ENCODE measurements around the gene STK40.

STK40 gene

GRCh38 chr1:36385410-36386264, at the start of gene STK40:
TSS of gene STK40 (minus strand) at chr1:36385924. CDS start at chr1:36361332, 24,592 bp downstream.
- DNase-seq (ENCODE audit: low read depth): peak; percentile 100
- TF ChIP-seq, protein P1, sequence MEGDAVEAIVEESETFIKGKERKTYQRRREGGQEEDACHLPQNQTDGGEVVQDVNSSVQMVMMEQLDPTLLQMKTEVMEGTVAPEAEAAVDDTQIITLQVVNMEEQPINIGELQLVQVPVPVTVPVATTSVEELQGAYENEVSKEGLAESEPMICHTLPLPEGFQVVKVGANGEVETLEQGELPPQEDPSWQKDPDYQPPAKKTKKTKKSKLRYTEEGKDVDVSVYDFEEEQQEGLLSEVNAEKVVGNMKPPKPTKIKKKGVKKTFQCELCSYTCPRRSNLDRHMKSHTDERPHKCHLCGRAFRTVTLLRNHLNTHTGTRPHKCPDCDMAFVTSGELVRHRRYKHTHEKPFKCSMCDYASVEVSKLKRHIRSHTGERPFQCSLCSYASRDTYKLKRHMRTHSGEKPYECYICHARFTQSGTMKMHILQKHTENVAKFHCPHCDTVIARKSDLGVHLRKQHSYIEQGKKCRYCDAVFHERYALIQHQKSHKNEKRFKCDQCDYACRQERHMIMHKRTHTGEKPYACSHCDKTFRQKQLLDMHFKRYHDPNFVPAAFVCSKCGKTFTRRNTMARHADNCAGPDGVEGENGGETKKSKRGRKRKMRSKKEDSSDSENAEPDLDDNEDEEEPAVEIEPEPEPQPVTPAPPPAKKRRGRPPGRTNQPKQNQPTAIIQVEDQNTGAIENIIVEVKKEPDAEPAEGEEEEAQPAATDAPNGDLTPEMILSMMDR (conservative IDR thresholded peaks at IDR 0.05; ENCODE audit: low read length): no peak
- H3K4me3 ChIP-seq (ENCODE audit: low read length): peak within 1 kb of the TSS; percentile 75

DNA sequence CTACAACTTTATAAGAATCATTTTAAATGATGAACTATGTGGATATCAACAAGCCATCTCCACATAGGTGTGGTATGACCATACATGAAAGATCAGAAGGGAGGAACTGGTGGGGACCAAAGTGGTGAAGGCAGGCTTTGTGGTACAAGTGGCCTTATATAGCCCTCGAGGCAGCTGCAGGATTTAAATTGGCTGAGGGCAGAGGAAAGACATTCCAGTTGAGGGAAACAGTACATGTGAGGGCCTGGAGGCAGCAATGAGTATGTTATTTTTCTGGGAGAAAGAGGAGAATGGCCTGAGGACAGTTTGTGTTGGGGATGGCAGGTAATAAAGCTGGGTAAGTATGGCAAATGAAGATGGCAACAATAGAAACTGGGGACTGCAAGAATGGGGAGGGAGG, 47.4 kb upstream of the STK40 start:
- TF ChIP-seq, protein P1 (conservative IDR thresholded peaks at IDR 0.05; ENCODE audit: low read length): no peak

DNA sequence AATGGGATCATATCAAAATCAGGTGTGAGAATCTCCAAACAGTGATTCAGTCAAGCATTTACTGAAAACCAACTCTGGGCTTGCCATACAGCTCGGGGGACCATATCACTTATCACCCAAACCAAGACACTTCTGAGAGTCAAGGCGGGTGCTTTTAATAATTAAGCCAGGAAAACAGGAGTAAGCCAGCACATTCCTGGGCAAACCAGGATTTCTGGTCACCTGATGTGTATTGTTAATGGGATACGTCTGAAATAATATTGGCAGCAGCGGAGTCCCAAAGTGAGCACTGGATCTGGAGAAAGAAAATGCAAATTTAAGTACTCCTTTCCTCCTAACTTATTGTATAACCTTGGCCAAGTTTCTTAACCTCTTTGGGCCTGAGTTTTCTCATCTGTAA, 46.9 kb upstream of the STK40 start:
- DNase-seq (ENCODE audit: low read depth): no peak
- H3K4me3 ChIP-seq (ENCODE audit: low read length): no peak overlapping the region
- TF ChIP-seq, protein P1 (conservative IDR thresholded peaks at IDR 0.05; ENCODE audit: low read length): no peak

More for the DNA sequence above, 47.4 kb upstream of the STK40 start:
- no peak overlapping the region for H3K4me3 ChIP-seq (ENCODE audit: low read length)
- DNase-seq (ENCODE audit: low read depth): no peak

DNA sequence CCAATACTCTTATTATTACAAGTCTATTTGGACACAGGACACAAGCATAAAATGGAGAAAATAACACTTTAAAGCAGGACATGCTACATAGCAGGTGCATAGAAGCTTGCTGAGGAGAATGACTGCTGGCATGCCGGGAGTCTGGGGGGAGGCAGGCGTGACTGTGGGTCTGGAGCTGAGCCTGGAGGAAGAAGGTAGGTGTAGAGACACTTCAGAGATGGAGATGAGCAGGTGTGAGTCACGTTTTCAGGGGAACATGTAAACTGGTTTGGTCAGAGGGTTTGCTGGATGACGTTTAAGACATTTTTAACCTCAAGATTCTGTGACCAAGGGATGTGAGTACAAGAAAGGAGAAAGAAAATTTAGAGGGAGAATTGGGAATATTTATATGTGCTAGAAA, 40.1 kb upstream of the STK40 start:
- DNase-seq (ENCODE audit: low read depth): no peak
- H3K4me3 ChIP-seq (ENCODE audit: low read length): no peak overlapping the region
- TF ChIP-seq, protein P1 (conservative IDR thresholded peaks at IDR 0.05; ENCODE audit: low read length): no peak

GRCh38 chr1:36421649-36422048, 35.9 kb upstream of the STK40 start:
- TF ChIP-seq, protein P1 (conservative IDR thresholded peaks at IDR 0.05; ENCODE audit: low read length): no peak
- H3K4me3 ChIP-seq (ENCODE audit: low read length): no peak overlapping the region
- no peak for DNase-seq (ENCODE audit: low read depth)

GRCh38 chr1:36420836-36421317, 35.2 kb upstream of the STK40 start:
- TF ChIP-seq, protein P1 (conservative IDR thresholded peaks at IDR 0.05; ENCODE audit: low read length): peak; percentile 96
- H3K4me3 ChIP-seq (ENCODE audit: low read length): no peak overlapping the region
- peak; percentile 78 for DNase-seq (ENCODE audit: low read depth)

DNA sequence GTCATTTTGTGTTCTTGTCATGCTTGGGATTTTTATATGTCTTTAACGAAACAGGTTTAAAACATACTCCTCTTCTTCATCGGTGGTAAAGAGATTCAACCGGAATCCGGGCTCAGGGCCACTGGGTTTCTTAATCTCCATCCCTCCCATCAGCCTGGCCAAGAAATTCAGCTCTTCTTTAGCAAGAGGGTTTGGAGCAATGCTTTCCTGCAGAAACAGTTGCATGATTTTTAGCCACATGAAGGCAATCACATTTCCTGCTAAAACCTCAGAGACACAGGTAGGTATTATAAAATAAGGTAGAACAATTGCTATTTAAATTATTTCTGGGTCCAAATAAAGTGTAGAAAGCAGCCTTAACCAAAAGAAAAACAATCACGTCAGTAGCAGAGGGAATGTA, 34.7 kb upstream of the STK40 start:
- peak; percentile 68 for DNase-seq (ENCODE audit: low read depth)
- TF ChIP-seq, protein P1 (conservative IDR thresholded peaks at IDR 0.05; ENCODE audit: low read length): no peak
- no peak overlapping the region for H3K4me3 ChIP-seq (ENCODE audit: low read length)

Measured in AG10803 (cell line).